H9 (cell line): Measurements from ENCODE around the gene TREML2. TPM values are rescaled to one million over a fixed set of nuclear protein-coding genes. Genes with fewer than 3 reads are reported as not detected.

Source experiments
- DNase-seq: peaks from one replicate; pipeline ENCODE4 v3.0.0-alpha.2; 2017
- H2AFZ ChIP-seq: one replicate; pipeline ENCODE4 v1.6.1; 2013; ENCODE audit warnings: mild to moderate bottlenecking, low read length, control low read depth, moderate library complexity
- H2AK5ac ChIP-seq: 2 replicates; pipeline ENCODE4 v1.6.1; 2013; ENCODE audit warnings: low read length, control low read depth, mixed read lengths; ENCODE audit not compliant: insufficient read length
- H2BK120ac ChIP-seq: one replicate; pipeline ENCODE4 v1.6.1; 2013; ENCODE audit warnings: low read depth, mild to moderate bottlenecking, low read length, control low read depth, inconsistent platforms; ENCODE audit not compliant: poor library complexity, severe bottlenecking
- H2BK12ac ChIP-seq: 2 replicates; pipeline ENCODE4 v1.6.1; 2013; ENCODE audit warnings: low read length, control low read depth, mixed read lengths, low read depth; ENCODE audit not compliant: insufficient read length
- H2BK15ac ChIP-seq: 2 replicates; pipeline ENCODE4 v1.6.1; 2013; ENCODE audit warnings: low read depth, low read length, control low read depth
- H2BK20ac ChIP-seq: one replicate; pipeline ENCODE4 v1.6.1; 2013; ENCODE audit warnings: low read depth, mild to moderate bottlenecking, low read length, control low read depth, inconsistent platforms; ENCODE audit not compliant: poor library complexity, severe bottlenecking
- H2BK5ac ChIP-seq: 2 replicates; pipeline ENCODE4 v1.6.1; 2013; ENCODE audit warnings: low read length, control low read depth, mixed read lengths; ENCODE audit not compliant: insufficient read length
- H3K14ac ChIP-seq: 2 replicates; pipeline ENCODE4 v1.6.1; 2013; ENCODE audit warnings: low read length, control low read depth; ENCODE audit not compliant: insufficient read depth
- H3K18ac ChIP-seq: 2 replicates; pipeline ENCODE4 v1.6.1; 2013; ENCODE audit warnings: low read depth, mild to moderate bottlenecking, mixed read lengths, low read length, control low read depth; ENCODE audit not compliant: insufficient read length
- H3K23ac ChIP-seq: 2 replicates; pipeline ENCODE4 v1.6.1; 2013; ENCODE audit warnings: low read length, control low read depth, mixed read lengths, low read depth; ENCODE audit not compliant: insufficient read length
- H3K23me2 ChIP-seq: 2 replicates; pipeline ENCODE4 v1.6.1; 2013; ENCODE audit warnings: low read depth, mild to moderate bottlenecking, mixed read lengths, low read length, control low read depth; ENCODE audit not compliant: insufficient read length, poor library complexity, severe bottlenecking
- H3K27ac ChIP-seq: 2 replicates; pipeline ENCODE4 v1.5.1; 2013; ENCODE audit warnings: low read length, control low read depth, mixed read lengths, low read depth; ENCODE audit not compliant: insufficient read length
- H3K27me3 ChIP-seq: 2 replicates; pipeline ENCODE4 v1.6.1; 2013; ENCODE audit warnings: low read length, control low read depth, inconsistent platforms; ENCODE audit not compliant: insufficient read depth
- H3K4ac ChIP-seq: 2 replicates; pipeline ENCODE4 v1.6.1; 2013; ENCODE audit warnings: low read depth, mild to moderate bottlenecking, control low read depth, inconsistent platforms, low read length, moderate library complexity
- H3K4me1 ChIP-seq: 2 replicates; pipeline ENCODE4 v1.6.1; 2013; ENCODE audit warnings: low read length, control low read depth, inconsistent platforms; ENCODE audit not compliant: insufficient read depth
- H3K4me2 ChIP-seq: 2 replicates; pipeline ENCODE4 v1.6.1; 2013; ENCODE audit warnings: low read length, control low read depth, mixed read lengths; ENCODE audit not compliant: insufficient read length, insufficient read depth
- H3K56ac ChIP-seq: 2 replicates; pipeline ENCODE4 v1.6.1; 2013; ENCODE audit warnings: low read depth, mild to moderate bottlenecking, mixed read lengths, low read length, control low read depth; ENCODE audit not compliant: insufficient read length
- H3K79me1 ChIP-seq: 2 replicates; pipeline ENCODE4 v1.6.1; 2013; ENCODE audit warnings: low read depth, mild to moderate bottlenecking, moderate library complexity, low read length, control low read depth, inconsistent platforms; ENCODE audit not compliant: insufficient read depth, poor library complexity, severe bottlenecking
- H3K79me2 ChIP-seq: 2 replicates; pipeline ENCODE4 v1.6.1; 2013; ENCODE audit warnings: low read length, control low read depth, inconsistent platforms; ENCODE audit not compliant: insufficient read depth
- H3K9ac ChIP-seq: 2 replicates; pipeline ENCODE4 v1.6.1; 2013; ENCODE audit warnings: low read length, control low read depth, mixed read lengths; ENCODE audit not compliant: insufficient read length; ENCODE audit errors: extremely low read depth
- H3K9me3 ChIP-seq: one replicate; pipeline ENCODE4 v1.6.1; 2013; ENCODE audit warnings: low read depth, low read length, inconsistent platforms; ENCODE audit not compliant: control insufficient read depth
- H3T11ph ChIP-seq: one replicate; pipeline ENCODE4 v1.6.1; 2013; ENCODE audit warnings: mild to moderate bottlenecking, low read length, control low read depth, inconsistent platforms
- H4K20me1 ChIP-seq: one replicate; pipeline ENCODE4 v1.6.1; 2013; ENCODE audit not compliant: control insufficient read depth, insufficient read length, insufficient read depth
- H4K5ac ChIP-seq: 2 replicates; pipeline ENCODE4 v1.6.1; 2013; ENCODE audit warnings: low read depth, mild to moderate bottlenecking, mixed read lengths, low read length, control low read depth; ENCODE audit not compliant: insufficient read length
- H4K8ac ChIP-seq: replicated peaks from 2 replicates; pipeline ENCODE4 v1.6.1; 2013; ENCODE audit warnings: low read length, control low read depth, mixed read lengths, low read depth; ENCODE audit not compliant: insufficient read length
- H4K91ac ChIP-seq: 2 replicates; pipeline ENCODE4 v1.6.1; 2013; ENCODE audit warnings: low read depth, mild to moderate bottlenecking, moderate library complexity, mixed read lengths, low read length, control low read depth; ENCODE audit not compliant: insufficient read length
- H3K27ac Mint-ChIP-seq, 3 experiments: 2 replicates in 2 of 3; 3 replicates in 1 of 3; pipeline ENCODE4 v1.8.0; 2020 to 2021; ENCODE audit warnings: mixed read lengths in 3 of 3, mild to moderate bottlenecking in 1 of 3, moderate library complexity in 1 of 3
- H3K27me3 Mint-ChIP-seq: 2 replicates; pipeline ENCODE4 v1.8.0; 2021; ENCODE audit warnings: low read depth, mild to moderate bottlenecking, moderate library complexity, mixed read lengths
- H3K36me3 Mint-ChIP-seq, 3 experiments: 2 replicates in 2 of 3; 3 replicates in 1 of 3; pipeline ENCODE4 v1.8.0; 2020 to 2021; ENCODE audit warnings: low read depth in 3 of 3, mixed read lengths in 3 of 3; ENCODE audit not compliant: insufficient read depth in 1 of 3
- H3K4me1 Mint-ChIP-seq, 2 experiments: 2 replicates each; pipeline ENCODE4 v1.8.0; 2020; ENCODE audit warnings: mixed read lengths in 2 of 2
- H3K4me3 Mint-ChIP-seq, 2 experiments: 2 replicates in 1 of 2; 3 replicates in 1 of 2; pipeline ENCODE4 v1.8.0; 2020 to 2021; ENCODE audit warnings: mild to moderate bottlenecking in 2 of 2, mixed read lengths in 2 of 2, moderate library complexity in 1 of 2
- H3K9me3 Mint-ChIP-seq, 2 experiments: 2 replicates in 1 of 2; 3 replicates in 1 of 2; pipeline ENCODE4 v1.8.0; 2020; ENCODE audit warnings: mild to moderate bottlenecking in 2 of 2, mixed read lengths in 2 of 2, moderate library complexity in 1 of 2
- WGBS: extraction: QIAGEN DNeasy Blood & Tissue Kit; methylation state at CpG from one replicate; pipeline ENCODE4 v1.1.7; 2013; ENCODE audit warnings: missing lambda C conversion rate, low lambda C conversion rate, mixed read lengths; ENCODE audit not compliant: insufficient read length; ENCODE audit errors: extremely low coverage; 5-methylcytosine and 5-hydroxymethylcytosine counted together
- total RNA-seq: library from RNA; stranded (reverse); gene quantifications from 2 replicates; pipeline ENCODE4 v1.2.1, GENCODE V29; 2021
- TF ChIP-seq, protein P1 (sequence below): fragments of 200-600 bp; sonication (generic); conservative IDR thresholded peaks from 3 replicates; pipeline ENCODE4 v1.8.0; 2021; ENCODE audit warnings: antibody characterized with exemption, mild to moderate bottlenecking

TREML2 gene
- total RNA-seq, 1 experiment from 2014 or later, result 0.07 TPM

DNA sequence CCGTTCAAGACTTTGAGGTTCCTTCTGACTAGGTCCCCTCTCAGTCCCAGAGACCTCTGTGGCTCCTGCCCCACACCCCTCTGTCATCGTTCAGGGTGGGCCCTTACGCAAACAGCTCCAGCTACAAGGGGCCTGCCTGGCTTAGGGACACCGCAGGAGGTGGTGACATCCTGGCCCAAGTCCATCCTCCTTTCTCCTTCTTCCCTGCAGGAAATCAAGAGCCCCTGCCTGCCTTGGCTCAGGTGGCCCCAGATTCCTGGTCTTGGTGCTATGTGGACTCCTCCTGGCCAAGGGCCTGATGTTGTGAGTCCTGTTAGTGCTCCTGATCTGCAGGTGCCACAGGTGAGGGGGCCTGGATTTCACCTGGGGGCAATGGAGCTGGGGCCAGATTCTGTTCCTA, 35.3 kb upstream of the TREML2 start:
- peaks cover 15 to 19% of the 10 kb centered on the region in 2 experiments for H3K4me1 Mint-ChIP-seq
- Histone ChIP-seq H4K5ac (no peak overlapping the region), H4K20me1 (no peaks in the 10 kb centered on the region), H3K23ac (no peak overlapping the region), H3K9me3 (no peaks in the 10 kb centered on the region), H3K23me2 (no peaks in the 10 kb centered on the region), H3K27ac (no peak overlapping the region), H3K4ac (no peak overlapping the region), H3T11ph (no peak overlapping the region), H2AFZ (no peak overlapping the region), H3K4me2 (no peak overlapping the region), H3K56ac (no peak overlapping the region), H2BK20ac (no peak overlapping the region), H3K4me1 (no peaks in the 10 kb centered on the region; the same call in 1 of the 2 replicates), H2BK12ac (no peak overlapping the region), H3K27me3 (no peaks in the 10 kb centered on the region; the same call in 1 of the 2 replicates), H3K18ac (no peak overlapping the region), H2AK5ac (no peak overlapping the region), H2BK120ac (no peak overlapping the region), H2BK5ac (no peak overlapping the region), H3K79me2 (no peaks in the 10 kb centered on the region), H2BK15ac (no peak overlapping the region), H3K9ac (no peak overlapping the region), H4K8ac (no peak overlapping the region), H3K14ac (no peak overlapping the region; the same call in 1 of the 2 replicates), H4K91ac (no peak overlapping the region), H3K79me1 (no peaks in the 10 kb centered on the region)
- H3K9me3 Mint-ChIP-seq, result no peaks in the 10 kb centered on the region
- no peak overlapping the region for H3K4me3 Mint-ChIP-seq
- peak overlapping the region in 1 of 3 experiments; percentile 55; a peak in 2 of 7 replicates for H3K27ac Mint-ChIP-seq
- H3K27me3 Mint-ChIP-seq, result peaks cover 27% of the 10 kb centered on the region
- WGBS, result no CpG with 5 or more reads among the region's 4 CpGs
- DNase-seq, result no peak
- TF ChIP-seq, protein P1, sequence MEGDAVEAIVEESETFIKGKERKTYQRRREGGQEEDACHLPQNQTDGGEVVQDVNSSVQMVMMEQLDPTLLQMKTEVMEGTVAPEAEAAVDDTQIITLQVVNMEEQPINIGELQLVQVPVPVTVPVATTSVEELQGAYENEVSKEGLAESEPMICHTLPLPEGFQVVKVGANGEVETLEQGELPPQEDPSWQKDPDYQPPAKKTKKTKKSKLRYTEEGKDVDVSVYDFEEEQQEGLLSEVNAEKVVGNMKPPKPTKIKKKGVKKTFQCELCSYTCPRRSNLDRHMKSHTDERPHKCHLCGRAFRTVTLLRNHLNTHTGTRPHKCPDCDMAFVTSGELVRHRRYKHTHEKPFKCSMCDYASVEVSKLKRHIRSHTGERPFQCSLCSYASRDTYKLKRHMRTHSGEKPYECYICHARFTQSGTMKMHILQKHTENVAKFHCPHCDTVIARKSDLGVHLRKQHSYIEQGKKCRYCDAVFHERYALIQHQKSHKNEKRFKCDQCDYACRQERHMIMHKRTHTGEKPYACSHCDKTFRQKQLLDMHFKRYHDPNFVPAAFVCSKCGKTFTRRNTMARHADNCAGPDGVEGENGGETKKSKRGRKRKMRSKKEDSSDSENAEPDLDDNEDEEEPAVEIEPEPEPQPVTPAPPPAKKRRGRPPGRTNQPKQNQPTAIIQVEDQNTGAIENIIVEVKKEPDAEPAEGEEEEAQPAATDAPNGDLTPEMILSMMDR, result no peak
- H3K36me3 Mint-ChIP-seq, result no peaks in the 10 kb centered on the region
